ENCODE results near the gene EIF1B. TPM values are rescaled to one million over a fixed set of nuclear protein-coding genes. Genes with fewer than 3 reads are reported as not detected.
"Not testable (repeated sequence)": the region's sequence is repeated elsewhere in the genome, so short reads cannot be mapped to it uniquely, and the experiment has no call there.

Gene EIF1B
- 69.4 TPM for polyA plus RNA-seq (2012; ENCODE audit: insufficient read depth, insufficient read length)

GRCh38 chr3:40309418-40309924 lies at the start of gene EIF1B:
TSS of gene EIF1B (plus strand) at chr3:40309707. CDS start at chr3:40309942, 235 bp downstream.
- H3K4me3 ChIP-seq (ENCODE audit: low read length) = peak within 1 kb of the TSS; percentile 75
- DNase-seq (ENCODE audit: low read depth, low spot score) = peak; percentile 96

DNA sequence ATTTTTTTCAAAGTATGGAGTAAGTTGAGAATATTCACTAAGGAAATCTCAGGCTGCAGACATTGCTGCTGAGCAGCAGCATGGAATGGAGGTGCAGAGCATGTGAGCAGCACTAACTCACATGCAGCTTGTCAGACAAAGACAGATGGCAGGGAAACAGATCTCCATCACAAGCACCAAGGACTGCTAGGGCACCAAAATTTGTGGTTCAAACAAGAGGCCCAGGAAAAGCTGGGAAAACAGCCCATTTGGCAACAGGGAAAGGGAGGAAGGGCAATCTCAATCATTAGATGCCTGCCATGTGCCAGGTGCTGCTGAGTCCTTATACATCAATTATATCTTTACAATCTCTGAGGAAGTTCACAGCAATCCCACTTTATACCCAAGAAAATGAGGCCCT lies 47.2 kb upstream of the EIF1B start:
- H3K4me3 ChIP-seq (ENCODE audit: low read length) = no peak overlapping the region
- DNase-seq (ENCODE audit: low read depth, low spot score) = no peak

DNA sequence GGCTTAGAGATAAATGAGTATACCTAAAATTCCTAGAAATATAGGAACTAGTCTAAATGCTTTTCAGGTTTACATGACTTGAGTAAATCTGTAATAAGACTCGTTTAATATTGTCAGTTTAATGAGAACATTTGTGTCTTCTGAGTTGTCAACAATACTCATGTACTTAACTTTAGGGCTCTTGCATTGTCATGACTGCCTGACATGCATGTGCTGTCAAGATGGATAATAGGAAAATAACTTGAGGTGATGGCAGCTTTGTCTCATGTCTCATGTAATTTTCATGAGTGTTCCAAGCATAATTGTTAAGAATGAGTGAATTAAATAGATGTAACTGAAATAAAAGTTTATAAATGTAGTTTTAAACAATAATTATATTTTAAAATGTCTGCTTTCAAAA lies 45.1 kb upstream of the EIF1B start:
- H3K4me3 ChIP-seq (ENCODE audit: low read length) = no peak overlapping the region
- no peak for DNase-seq (ENCODE audit: low read depth, low spot score)

DNA sequence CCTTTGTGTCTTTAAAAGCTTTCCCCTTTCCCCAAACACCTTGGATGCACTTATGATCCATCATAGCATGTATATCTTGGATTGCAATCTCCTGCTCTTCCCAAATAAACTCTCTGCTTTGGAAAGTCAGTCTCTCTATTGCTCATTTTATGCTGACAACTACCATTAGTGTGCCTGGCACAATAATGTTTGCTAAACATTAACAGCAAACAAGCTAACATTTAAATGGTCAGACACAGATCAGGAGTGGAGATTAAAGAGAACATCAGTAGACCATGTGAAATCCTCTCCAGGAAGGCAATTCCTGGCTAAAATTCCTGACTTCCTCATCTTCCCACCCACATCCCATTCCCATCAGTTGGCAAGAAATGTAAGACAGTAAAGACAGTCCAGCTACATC lies 44.3 kb upstream of the EIF1B start:
- no peak for DNase-seq (ENCODE audit: low read depth, low spot score)
- H3K4me3 ChIP-seq (ENCODE audit: low read length) = no peak overlapping the region

- DNase-seq (ENCODE audit: low read depth, low spot score) = no peak
- no peak overlapping the region for H3K4me3 ChIP-seq (ENCODE audit: low read length)
Observed at GRCh38 chr3:40267937-40268724, 41.4 kb upstream of the EIF1B start.

DNA sequence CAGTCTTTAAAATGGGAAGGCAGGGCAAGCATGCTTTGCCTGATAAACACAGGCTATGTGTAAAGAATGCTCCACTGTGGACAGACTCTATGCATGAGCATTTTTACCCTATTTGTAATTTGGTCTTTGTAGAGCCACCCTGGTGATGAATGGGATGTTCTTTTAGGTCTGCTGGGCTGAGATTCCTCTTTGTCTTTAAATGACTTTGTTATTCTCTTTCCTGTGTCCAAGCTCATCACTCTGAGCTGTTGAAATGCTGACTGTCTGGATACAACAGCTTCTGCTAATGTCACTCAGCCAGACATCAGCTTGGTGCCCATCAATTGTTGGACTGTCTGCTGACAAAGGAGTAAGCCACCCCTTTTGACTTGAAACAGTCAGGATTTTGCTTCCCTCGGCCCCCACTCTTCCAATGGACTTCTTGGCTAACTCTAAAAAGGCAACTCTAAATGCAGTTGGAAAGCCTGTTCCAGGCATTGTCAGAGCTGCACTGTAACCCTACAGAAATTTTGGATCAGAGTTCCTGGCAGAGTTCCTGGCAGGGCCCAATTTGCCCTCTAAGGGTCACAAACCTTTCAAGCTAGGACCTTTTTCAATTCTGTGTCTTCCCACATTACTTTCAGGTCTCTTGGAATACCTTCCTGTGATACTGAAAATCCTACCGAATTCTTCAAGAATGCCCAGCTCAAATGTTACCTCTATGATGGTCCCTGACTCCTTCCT lies 40.5 kb upstream of the EIF1B start:
- no peak overlapping the region for H3K4me3 ChIP-seq (ENCODE audit: low read length)

DNA sequence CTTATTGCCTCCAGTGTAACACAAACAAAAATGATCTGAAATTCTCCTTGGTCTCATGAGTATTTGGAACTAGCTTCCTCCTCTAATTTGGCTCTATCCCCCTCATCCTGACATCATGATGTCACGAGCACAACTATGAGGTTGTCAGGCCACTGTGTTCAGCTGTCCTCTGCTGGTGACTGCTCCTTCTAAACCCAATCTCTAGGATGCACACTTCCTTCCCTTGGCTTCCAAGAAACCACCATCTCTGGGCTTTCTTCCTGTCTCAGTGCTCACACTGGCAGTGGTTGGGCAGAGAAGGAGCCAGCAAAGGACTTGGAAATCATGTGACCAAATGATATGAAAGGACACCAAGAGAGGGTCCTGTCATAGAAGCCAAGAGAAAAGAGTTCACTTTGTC lies 30.7 kb upstream of the EIF1B start:
- H3K4me3 ChIP-seq (ENCODE audit: low read length) = no peak overlapping the region

More for the DNA sequence above, 40.5 kb upstream of the EIF1B start:
- DNase-seq (ENCODE audit: low read depth, low spot score) = no peak

GRCh38 chr3:40281995-40282394 lies 27.5 kb upstream of the EIF1B start:
- no peak overlapping the region for H3K4me3 ChIP-seq (ENCODE audit: low read length)
- no peak for DNase-seq (ENCODE audit: low read depth, low spot score)

More for the DNA sequence above, 30.7 kb upstream of the EIF1B start:
- no peak for DNase-seq (ENCODE audit: low read depth, low spot score)

DNA sequence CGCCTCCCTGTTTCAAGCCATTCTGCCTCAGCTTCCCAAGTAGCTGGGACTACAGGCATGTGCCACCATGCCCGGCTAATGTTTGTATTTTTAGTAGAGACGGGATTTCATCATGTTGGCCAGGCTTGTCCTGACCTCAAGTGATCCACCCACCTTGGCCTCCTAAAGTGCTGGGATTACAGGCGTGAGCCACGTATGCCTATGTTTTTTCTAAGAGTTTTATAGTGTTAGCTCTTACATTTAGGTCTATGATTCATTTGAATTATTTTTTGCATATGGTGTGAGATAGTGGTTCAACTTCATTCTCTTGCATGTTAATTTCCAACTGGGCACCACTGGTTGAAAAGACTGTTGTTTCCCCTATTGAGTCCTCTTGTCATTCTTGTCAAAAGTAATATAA lies 26.4 kb upstream of the EIF1B start:
- not testable (repeated sequence) for DNase-seq (ENCODE audit: low read depth, low spot score); H3K4me3 ChIP-seq (ENCODE audit: low read length)

DNA sequence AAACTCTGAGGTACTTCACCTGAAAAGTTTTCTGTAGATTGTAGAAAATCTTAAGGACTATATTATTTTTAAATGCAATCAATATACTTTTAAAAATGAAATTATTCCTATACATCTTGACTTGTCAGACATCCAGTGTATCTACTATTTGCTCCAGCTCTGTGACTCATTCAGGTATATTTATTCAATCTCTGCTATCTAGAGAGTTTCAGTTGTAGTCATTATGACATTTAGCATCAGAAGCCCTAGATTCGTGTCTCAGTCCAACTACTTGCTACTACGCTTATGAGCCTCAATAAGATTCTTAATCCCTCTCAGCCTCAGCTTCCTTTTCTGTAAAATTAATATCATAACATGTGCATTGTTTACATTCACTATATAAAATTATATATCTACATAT lies 22.3 kb upstream of the EIF1B start:
- no peak for DNase-seq (ENCODE audit: low read depth, low spot score)
- no peak overlapping the region for H3K4me3 ChIP-seq (ENCODE audit: low read length)

- H3K4me3 ChIP-seq (ENCODE audit: low read length) = no peak overlapping the region
- DNase-seq (ENCODE audit: low read depth, low spot score) = no peak
Observed at GRCh38 chr3:40290396-40290795, 19.1 kb upstream of the EIF1B start.

DNA sequence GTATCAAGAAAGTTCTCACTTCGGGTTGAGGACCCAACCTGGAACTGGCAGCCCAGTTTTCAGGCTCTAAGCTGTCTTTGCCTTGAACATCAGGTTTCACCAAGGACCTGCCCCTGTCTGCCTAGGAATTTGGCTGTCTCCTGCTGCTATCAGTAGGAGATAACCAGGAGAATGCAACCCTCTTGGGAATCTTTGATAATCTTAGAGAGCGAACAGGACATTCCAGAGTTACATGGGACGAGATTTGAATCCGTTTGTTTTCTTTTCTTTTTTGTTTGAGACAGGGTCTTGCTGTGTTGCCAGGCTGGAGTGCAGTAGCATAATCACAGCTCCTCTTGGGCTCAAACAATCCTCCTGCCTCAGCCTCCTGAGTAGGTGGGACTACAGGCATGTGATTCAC lies 18.0 kb upstream of the EIF1B start:
- DNase-seq (ENCODE audit: low read depth, low spot score) = no peak
- H3K4me3 ChIP-seq (ENCODE audit: low read length) = no peak overlapping the region

GRCh38 chr3:40292637-40293349 lies 16.7 kb upstream of the EIF1B start:
- DNase-seq (ENCODE audit: low read depth, low spot score) = no peak
- no peak overlapping the region for H3K4me3 ChIP-seq (ENCODE audit: low read length)

- no peak for DNase-seq (ENCODE audit: low read depth, low spot score)
- H3K4me3 ChIP-seq (ENCODE audit: low read length) = no peak overlapping the region
Observed at GRCh38 chr3:40294434-40294833, 15.1 kb upstream of the EIF1B start.

DNA sequence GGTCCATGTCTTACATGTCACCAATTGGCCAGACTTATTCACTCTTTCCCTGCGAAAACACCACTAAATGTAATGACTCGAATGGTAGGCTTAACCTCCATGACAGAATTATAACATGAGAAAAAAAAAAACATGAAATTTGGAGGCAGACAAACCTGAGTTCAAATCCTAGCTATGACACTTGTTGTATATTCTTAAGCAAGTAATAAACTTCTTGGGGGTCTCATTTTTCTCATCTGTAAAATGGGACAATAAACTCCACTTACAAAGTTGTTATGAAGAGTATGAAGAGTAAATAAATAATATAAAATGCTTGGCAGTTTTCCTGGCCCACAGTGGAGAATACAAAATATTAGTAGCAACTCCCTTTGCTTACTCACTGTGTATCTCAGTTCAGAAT lies 11.4 kb upstream of the EIF1B start:
- DNase-seq (ENCODE audit: low read depth, low spot score) = no peak

DNA sequence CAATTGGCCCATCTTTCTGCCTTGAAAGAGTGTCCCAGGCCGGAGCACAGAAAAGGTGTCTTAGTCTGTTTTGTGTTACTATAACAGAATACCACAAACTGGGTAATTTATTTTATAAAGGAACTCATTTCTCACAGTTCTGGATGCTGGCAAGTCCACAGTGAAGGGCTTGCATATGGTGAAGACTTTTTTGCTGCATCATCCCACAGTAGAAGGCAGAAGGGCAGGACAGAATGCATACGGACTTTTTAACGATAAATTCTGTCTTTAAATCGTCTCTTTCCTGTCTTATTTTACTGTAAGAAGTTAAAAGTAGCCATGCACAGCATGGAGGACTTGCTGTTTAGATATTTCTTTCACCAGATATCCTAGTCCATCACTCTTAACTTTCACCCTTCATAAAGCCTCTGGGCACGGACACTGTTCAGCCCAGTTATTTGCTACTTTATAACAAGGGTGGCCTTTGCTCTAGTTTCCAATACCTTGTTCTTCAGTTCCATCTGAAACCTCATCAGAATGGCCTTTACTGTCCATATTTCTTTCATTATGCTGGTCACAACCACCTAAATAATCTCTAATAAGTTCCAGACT lies 10.3 kb upstream of the EIF1B start:
- H3K4me3 ChIP-seq (ENCODE audit: low read length) = no peak overlapping the region
- DNase-seq (ENCODE audit: low read depth, low spot score) = no peak

More for the DNA sequence above, 11.4 kb upstream of the EIF1B start:
- H3K4me3 ChIP-seq (ENCODE audit: low read length) = no peak overlapping the region

GRCh38 chr3:40299721-40300335 lies 9.7 kb upstream of the EIF1B start:
- no peak overlapping the region for H3K4me3 ChIP-seq (ENCODE audit: low read length)
- no peak for DNase-seq (ENCODE audit: low read depth, low spot score)

GRCh38 chr3:40302784-40303183 lies 6.7 kb upstream of the EIF1B start:
- no peak overlapping the region for H3K4me3 ChIP-seq (ENCODE audit: low read length)
- DNase-seq (ENCODE audit: low read depth, low spot score) = no peak

DNA sequence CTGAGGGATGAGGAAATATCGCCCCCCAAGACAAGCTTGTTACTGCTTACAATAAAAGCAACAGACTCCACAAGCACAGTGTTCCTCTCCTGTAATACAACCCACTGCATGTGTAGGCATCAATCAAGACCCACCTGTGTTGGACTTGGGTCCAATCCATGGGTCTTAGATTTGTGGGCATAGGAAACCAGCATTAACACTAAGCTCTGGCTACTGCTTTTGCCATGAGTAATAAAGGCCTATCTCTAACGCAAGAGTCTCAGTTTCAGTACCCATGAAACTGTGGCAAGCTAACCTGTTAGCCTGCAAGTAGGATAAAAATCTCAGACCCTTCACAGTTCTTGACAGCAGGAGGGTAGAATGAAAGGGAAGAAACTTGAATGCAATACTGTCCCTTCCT lies 5.2 kb upstream of the EIF1B start:
- no peak for DNase-seq (ENCODE audit: low read depth, low spot score)
- H3K4me3 ChIP-seq (ENCODE audit: low read length) = no peak overlapping the region
